Measurements from ENCODE around the gene TDRKH.
"Not testable (repeated sequence)": the region's sequence is repeated elsewhere in the genome, so short reads cannot be mapped to it uniquely, and the experiment has no call there.

Gene TDRKH

GRCh38 chr1:151799179-151800022, 9.1 kb upstream of the TDRKH start:
- H3K4me3 ChIP-seq (ENCODE audit: low read depth, low read length) = no peak overlapping the region
- TF ChIP-seq CTCF (IDR thresholded peaks at IDR 0.05; ENCODE audit: control insufficient read depth, extremely low read depth, insufficient read depth) = no peak
- DNase-seq (ENCODE audit: low read depth) = no peak

- TF ChIP-seq CTCF (IDR thresholded peaks at IDR 0.05; ENCODE audit: control insufficient read depth, extremely low read depth, insufficient read depth) = no peak
- no peak for DNase-seq (ENCODE audit: low read depth)
- H3K4me3 ChIP-seq (ENCODE audit: low read depth, low read length) = no peak overlapping the region
Measured at GRCh38 chr1:151798571-151798970, 8.3 kb upstream of the TDRKH start.

- DNase-seq (ENCODE audit: low read depth) = no peak
- TF ChIP-seq CTCF (IDR thresholded peaks at IDR 0.05; ENCODE audit: control insufficient read depth, extremely low read depth, insufficient read depth) = no peak
- H3K4me3 ChIP-seq (ENCODE audit: low read depth, low read length) = peak overlapping the region; percentile 98
Measured at GRCh38 chr1:151790940-151791651, 796 bp upstream of the TDRKH start.

- DNase-seq (ENCODE audit: low read depth) = no peak
- H3K4me3 ChIP-seq (ENCODE audit: low read depth, low read length) = no peak overlapping the region
- TF ChIP-seq CTCF (IDR thresholded peaks at IDR 0.05; ENCODE audit: control insufficient read depth, extremely low read depth, insufficient read depth) = no peak
Measured at GRCh38 chr1:151787689-151788088, 2.6 kb downstream of the TDRKH start.

- DNase-seq (ENCODE audit: low read depth) = no peak
- no peak overlapping the region for H3K4me3 ChIP-seq (ENCODE audit: low read depth, low read length)
- no peak for TF ChIP-seq CTCF (IDR thresholded peaks at IDR 0.05; ENCODE audit: control insufficient read depth, extremely low read depth, insufficient read depth)
Measured at GRCh38 chr1:151783796-151784195, 6.5 kb downstream of the TDRKH start.

- no peak for DNase-seq (ENCODE audit: low read depth)
- no peak overlapping the region for H3K4me3 ChIP-seq (ENCODE audit: low read depth, low read length)
- no peak for TF ChIP-seq CTCF (IDR thresholded peaks at IDR 0.05; ENCODE audit: control insufficient read depth, extremely low read depth, insufficient read depth)
Measured at GRCh38 chr1:151782741-151783140, 7.6 kb downstream of the TDRKH start.

GRCh38 chr1:151782026-151782425, 8.3 kb downstream of the TDRKH start:
- not testable (repeated sequence) for DNase-seq (ENCODE audit: low read depth); H3K4me3 ChIP-seq (ENCODE audit: low read depth, low read length)

GRCh38 chr1:151780736-151781135, 9.6 kb downstream of the TDRKH start:
- DNase-seq (ENCODE audit: low read depth); H3K4me3 ChIP-seq (ENCODE audit: low read depth, low read length): not testable (repeated sequence)

Data from LNCaP clone FGC (cell line).